Activated CD4-positive, alpha-beta T cell treated with anti-CD3 and anti-CD28 coated beads, Interleukin-2, Interleukin-4, amounts not matched to agents 100 ng/mL and 50 ng/mL, durations not matched to agents 16 hours and 8 hours (primary cell): Measurements from ENCODE around the gene ELF1.

Source experiments
- DNase-seq: peaks from one replicate; pipeline ENCODE4 v3.0.0-alpha.2; 2020; ENCODE audit warnings: low spot score

ELF1 gene

DNA sequence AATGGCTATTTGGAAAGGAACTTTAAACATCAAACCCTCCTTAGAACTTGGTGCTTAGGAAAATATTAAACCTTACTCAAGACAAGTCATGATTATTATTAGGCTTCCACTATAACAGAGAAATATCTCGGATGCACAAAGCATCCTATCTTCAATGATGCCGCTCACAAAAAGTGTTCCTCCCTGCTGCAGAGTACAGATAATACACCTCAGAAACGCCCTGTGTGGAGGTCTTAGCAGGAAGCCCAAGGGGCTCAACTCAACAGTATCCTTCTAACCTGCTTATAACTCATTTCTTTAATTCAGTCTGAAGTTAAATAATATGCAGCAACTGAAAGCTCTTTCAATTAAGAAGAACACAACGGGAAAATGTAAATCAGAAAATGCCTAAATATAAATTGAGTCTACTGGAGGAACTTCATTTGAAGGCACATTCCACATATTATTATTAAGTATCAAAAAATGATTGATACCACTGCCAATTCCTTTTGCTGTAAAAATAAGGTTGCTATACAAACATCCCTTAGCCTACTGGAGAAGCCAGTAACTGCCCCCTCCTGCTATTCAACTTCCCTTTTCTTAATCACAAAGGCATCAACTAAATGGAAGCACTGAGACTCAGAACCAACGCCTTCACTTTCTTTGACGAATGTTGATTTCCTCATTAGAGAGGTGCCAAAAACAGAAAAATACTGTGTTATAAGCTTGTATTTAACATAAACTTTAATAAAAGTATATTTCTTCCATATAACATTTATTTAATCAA, 12.0 kb downstream of the ELF1 start:
- no peak for DNase-seq

GRCh38 chr13:41006306-41006705, 12.8 kb downstream of the ELF1 start:
- DNase-seq: no peak

DNA sequence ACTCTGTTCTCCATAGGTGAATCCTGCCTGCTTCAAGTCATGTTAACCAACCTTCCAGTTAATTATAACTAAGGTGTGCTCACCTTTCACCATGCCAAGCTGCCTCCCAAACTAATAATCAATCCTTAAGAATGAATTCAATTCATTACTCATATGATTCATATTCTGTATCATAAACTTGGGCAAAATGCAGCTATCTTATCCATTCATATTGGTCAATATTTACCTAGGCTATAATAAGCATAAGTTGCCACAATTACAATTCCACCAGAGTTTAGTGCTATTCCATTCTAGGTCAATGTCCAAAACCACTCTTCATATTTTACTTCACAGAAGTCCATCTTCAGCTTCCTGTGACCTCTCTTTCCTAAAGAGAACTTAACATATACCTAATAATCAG, 13.4 kb downstream of the ELF1 start:
- no peak for DNase-seq

GRCh38 chr13:41004875-41005693, 14.0 kb downstream of the ELF1 start:
- peak; percentile 83 for DNase-seq

DNA sequence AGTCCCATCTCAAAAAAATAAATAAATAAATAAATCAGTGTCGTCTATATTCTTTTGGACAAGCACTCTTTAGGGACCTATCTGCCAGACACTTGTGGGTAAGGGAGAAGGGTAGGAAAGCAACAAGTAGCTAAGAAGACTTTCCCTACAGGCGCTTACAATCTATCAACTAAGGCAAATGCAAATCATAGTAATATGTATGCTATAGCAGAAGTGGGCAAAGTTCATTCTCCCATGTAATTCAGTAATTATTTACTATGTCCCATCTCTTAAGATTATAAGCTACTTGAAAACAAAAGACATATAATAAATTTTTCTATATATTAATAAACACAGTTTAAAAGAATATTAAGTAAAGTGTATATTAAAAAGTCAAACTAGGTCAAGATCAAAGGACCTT, 16.5 kb downstream of the ELF1 start:
- DNase-seq: no peak

- no peak for DNase-seq
These were observed 17.4 kb downstream of the ELF1 start for GRCh38 chr13:41001695-41002094.

GRCh38 chr13:40999416-40999815, 19.7 kb downstream of the ELF1 start:
- no peak for DNase-seq

GRCh38 chr13:40996426-40997092, 22.6 kb downstream of the ELF1 start:
- no peak for DNase-seq

GRCh38 chr13:40995997-40996396, 23.1 kb downstream of the ELF1 start:
- DNase-seq: no peak

DNA sequence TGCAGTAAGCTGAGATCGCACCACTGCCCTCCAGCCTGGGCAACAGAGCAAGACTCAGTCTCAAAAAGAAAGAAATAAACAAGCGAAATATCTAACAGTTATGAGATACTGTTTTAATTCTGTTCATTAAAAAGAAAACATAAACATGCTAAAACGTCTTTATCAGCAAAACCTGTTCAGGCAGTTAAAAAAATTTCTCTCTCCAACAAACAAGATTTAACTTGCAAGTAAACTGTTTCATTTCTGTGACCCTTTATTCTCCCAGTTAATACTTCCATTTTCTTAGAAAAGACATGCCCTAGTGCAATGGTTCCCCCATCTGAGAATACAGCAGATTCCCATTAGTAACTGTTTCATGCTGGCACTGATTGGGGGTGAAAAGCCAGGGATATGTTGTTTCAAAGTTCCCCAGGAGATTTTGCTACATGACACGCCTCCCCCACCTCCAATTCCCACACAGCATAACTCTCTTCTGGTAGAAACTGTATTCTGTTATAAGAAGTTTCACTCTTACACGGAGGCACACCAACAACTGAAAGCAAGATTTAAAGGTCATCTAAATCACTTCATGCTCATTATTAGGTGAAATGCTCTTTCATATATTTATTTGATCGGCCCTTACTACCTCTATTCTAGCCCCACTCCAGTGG, 24.4 kb downstream of the ELF1 start:
- no peak for DNase-seq

- no peak for DNase-seq
These were observed 25.1 kb downstream of the ELF1 start for GRCh38 chr13:40993987-40994386.

GRCh38 chr13:40992678-40993518, 26.2 kb downstream of the ELF1 start:
- DNase-seq: no peak

DNA sequence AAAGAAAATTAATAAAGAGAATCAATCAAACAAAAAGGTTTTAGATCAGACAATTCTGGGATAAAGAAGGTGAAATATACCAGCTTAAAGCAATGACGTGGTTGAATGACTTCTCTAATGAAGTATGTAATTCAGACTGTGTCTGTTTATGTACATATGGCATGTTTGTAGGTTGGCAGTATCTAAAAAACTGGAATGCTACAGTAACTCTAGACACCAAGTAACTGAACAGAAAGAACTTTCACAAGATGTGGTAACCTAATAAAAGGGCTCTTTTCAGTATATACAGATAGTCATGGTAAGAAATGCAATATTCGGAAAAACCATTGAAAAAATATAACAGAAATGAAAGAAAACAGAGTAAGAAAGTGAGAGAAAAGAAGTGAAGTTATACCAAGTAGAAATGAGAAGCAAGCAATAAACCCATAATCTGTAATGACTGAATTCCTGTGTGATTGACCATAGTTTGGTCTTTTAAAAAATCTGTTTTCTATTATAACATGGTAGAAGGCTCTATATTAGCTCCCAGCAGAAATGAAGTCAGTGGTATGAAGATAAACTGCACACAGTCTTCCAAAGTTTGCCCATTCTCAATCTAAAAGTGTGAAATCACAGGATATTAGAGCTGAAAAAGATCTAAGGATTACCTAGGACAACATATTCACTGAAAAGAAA, 31.4 kb downstream of the ELF1 start:
- no peak for DNase-seq

- no peak for DNase-seq
These were observed 32.8 kb downstream of the ELF1 start for GRCh38 chr13:40986101-40986856.

DNA sequence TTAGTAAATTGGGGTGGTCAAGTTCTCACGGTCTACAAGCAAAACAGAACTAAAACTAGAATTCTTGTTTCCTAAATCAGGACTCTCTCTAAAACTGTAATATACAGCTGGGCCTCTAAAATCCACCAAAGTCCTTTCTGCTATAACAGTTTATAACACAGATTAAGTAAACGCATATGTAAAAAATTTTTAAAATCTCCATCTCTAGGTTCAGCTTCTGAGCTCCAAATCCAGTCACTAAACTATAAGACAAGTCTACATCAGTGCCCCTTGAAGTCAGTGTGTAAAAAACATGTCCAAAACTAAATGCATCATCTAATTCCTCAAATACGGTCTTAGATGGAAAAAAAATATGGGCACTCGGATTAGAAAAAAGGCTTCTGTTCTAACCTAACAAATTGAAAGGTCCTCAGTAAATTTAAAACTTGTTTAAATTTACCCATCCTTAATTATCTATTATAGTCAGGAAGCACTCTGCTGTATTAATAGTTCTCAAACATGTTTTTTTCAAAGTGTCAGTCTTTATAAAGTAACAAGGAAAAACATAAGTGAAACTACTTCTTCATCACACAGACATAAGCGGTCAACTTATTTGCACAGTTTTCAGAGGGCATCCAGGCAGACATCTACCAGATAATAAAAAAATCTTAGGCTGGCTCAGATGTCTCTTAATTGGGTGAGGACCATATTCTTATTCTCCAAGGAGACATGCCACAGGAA, 33.6 kb downstream of the ELF1 start:
- no peak for DNase-seq

DNA sequence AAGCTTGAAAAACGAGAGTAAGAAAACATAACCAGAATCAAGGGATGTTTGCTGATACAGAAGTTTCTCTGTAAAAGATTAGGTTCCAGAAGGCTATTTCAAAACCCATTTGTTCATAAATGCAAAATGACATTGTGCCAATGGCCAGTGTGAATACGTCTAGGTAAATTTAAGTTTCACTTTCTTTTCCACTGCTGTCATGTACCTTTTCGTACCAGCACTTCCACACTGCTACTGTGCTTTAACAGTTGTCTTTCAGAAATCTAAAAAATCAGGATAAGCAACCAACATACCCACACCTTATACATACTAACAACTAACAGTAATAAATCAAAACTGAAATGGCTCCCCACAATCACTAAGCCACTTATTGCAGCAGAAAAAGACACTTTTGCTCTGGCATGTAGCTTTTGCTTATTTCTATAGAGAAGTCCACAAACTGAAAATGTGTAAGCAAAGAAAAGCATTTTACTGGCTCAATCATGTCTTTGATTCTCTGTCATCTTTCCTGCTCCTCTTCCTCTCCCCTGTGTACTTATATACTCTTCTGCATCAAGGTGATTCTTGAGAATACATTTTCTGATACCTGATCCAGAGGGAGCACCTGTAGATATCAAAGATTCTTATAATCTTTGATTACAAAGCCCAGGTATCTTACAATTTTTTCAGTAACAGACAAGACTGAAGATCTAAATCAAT, 34.3 kb downstream of the ELF1 start:
- no peak for DNase-seq

GRCh38 chr13:40983725-40984667, 35.1 kb downstream of the ELF1 start:
- no peak for DNase-seq

DNA sequence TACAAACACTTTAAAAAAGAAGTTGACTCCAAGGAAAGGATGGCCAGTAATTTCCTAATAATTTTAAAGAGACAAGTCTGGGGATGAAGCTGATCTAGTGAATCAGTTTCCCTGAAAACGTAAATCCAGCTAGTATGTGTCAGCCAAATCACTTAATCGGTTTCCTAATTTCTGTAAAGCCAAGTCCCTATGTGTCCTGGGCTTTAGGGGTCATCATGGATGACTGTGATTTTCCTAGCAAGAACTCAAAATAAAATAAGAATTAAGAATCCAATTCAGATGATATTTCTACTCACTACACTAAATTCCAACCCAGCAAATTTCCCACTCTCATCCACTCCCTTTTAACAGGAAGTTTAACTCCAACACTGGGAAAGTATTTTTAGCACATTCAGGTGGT, 35.9 kb downstream of the ELF1 start:
- DNase-seq: no peak
